GM18498 (cell line): ENCODE data around the gene SCARF2.

Experiments
- ATAC-seq: cut with Tn5 transposase; IDR thresholded peaks from one replicate; pipeline ENCODE4 v1.9.1; 2021; ENCODE audit warnings: mild to moderate bottlenecking, moderate library complexity; ENCODE audit not compliant: unreplicated experiment

SCARF2 gene

GRCh38 chr22:20440637-20441591 lies 3.3 kb upstream of the SCARF2 start:
- ATAC-seq: no peak

GRCh38 chr22:20439928-20440575 lies 2.4 kb upstream of the SCARF2 start:
- ATAC-seq: no peak

GRCh38 chr22:20439556-20439927 lies 1.9 kb upstream of the SCARF2 start:
- ATAC-seq: no peak

- ATAC-seq: no peak
These were observed 1.3 kb upstream of the SCARF2 start for GRCh38 chr22:20438678-20439492.

DNA sequence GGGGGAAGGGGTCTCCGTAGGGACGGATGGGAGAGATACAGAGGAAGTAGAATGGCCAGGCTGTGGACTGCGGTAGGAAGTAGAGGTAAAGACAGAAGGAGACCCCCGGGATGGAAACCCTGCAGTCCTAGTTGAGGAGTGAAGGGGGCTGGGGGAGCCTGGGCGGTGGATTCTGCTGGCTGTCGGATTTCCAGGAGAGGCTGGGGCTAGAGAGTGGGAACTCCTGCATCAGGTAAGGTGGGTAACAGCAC lies 727 bp upstream of the SCARF2 start:
- ATAC-seq: no peak

DNA sequence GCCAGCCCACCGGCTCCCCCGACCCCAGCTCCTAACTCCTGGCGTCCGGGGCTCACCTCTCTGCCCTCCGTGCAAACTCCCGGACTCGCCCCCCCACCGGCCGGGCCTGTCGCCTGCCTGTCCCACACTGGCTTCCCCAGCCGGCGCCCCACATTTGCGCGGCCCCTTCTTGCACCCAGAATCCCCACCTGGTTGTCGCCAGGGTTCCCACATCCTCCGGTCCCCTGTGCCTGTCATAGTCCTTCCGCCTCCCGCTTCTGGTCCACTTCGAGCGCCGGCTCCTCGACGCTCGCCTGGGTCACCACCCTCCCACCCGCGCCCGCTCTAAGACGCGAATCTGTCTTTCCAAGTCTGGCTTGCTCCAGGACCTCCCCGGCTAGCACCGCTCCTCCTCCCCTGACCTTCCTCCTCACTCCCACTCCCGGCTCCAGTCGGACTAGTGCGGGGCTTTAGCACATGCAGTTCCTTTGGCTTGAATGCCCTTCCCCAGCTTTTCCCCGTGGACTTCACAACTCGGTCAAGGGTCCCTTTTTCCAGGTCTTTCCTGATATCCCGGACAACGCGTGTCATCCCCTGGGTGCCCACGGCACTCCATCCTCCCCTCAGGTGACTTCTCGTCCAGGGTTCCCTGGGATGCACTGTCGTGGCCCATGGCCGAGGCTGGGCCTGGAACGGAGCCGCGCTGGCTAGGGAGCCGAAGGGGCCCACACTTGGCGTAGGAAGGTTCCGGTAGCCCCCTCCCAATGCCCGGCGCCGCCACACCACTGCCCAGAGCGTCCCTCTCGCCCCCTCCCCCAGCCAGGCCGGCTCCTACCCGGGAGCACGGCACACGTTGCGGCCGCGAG lies 635 bp downstream of the SCARF2 start:
- ATAC-seq: no peak

- no peak for ATAC-seq
These were observed 1.3 kb downstream of the SCARF2 start for GRCh38 chr22:20436307-20436767.

GRCh38 chr22:20435436-20436306 lies 2.0 kb downstream of the SCARF2 start:
- no peak for ATAC-seq

DNA sequence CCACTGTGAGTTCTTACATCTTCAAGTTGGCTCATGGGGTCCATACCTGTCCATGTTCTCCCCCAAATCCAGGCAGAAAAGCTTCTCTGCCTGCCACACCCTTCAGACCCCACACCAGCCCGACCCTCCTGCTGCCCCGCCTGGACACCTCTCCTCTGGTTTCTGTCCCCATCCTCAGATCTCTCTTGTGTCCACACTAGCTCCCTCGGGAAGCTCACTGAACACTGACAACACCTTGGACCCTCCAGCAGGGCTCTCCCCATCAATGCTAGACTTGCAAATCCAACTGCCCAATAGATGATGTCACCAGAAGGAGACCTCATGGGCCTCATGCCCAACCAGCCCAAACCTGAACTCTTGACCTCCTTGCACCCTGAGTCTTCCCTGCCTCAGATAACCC lies 2.9 kb downstream of the SCARF2 start:
- no peak for ATAC-seq

DNA sequence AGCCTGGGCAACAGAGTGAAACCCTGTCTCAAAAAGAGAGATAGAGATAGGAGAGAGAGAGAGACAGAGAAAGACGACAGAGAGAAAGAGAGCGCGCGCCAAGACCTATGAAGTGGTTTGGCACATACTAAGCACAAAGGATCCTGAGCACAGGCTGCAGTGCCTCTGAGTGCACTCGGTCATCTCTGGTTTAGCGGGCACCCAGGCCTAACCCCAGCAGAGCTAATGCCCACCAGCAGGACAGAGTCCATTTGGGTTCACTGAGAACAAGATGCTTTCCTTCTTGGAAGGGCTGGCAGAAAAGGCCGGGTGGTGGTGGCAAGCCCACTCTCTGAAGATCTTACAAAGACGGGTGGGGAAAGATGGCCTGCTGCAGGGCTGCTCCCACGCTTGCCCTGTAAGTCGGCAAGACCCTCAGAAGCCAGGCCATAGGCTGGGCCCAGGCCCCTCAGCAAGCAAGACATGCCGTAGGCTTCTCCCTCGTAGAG lies 3.3 kb downstream of the SCARF2 start:
- no peak for ATAC-seq

GRCh38 chr22:20433686-20434241 lies 3.9 kb downstream of the SCARF2 start:
- ATAC-seq: no peak

- ATAC-seq: no peak
These were observed 4.4 kb downstream of the SCARF2 start for GRCh38 chr22:20433191-20433590.

GRCh38 chr22:20432244-20432686 lies 5.4 kb downstream of the SCARF2 start:
- ATAC-seq: no peak

DNA sequence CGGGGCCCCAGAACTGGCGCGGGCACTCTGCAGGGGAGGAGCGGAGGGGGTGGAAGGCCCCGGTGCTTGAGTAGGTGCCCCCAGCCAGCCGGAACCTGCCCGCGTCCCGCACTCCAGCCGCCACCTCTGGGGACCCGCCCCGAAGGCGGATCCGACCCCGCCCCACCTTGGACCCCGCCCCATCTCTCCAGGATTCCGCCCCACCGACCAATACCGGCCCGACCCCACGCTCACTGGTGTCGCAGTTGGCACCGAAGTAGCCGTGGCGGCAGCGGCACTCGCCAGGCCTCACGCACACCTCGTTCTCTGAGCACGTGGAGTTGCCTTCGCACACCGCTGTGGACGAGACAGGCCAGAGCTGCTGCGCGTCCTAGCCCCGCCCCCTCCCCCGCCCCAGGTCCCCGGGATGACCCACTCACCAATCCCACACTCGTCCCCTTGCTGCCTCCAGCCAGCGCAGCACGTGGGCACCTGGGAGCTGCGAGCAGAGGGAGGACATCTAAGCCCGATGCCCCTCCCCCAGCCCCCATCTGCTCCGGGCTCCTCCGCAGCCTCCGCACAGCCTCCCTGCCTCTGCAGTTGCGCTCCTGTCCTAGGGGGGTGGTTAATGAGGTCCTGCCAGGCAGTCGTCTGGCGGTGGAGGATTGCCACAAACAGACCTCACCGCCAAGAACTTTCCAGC lies 6.0 kb downstream of the SCARF2 start:
- ATAC-seq: no peak

- no peak for ATAC-seq
These were observed 6.7 kb downstream of the SCARF2 start for GRCh38 chr22:20430720-20431510.

DNA sequence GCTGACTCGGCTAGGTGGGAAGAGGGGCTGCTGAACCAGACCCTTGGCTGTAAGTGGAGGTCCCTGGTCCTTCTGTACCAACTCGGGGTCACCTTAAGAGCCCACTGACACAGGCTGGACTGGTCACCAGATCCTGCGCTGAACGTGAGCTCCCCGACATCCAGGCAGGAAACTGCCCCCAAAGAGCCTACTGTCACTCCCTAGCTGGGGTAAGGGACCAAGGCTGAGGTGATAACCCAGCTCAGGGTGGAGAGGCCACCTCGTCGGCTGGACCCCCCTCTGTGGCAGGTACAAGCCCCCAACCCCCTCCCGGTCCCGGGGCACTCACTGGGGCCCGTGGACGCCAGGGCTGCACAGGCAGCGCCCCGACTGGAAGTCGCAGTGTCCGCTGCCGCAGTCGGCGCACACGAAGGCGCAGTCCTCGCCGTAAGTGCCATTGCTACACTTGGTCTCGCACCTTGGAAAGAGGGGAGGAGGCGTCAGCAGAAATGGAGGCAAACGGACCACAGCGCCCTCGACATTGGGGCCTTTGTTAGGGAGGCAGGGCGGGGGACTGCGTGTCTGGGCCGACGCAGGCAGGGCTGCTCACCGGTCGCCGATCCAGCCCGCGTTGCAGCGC lies 7.4 kb downstream of the SCARF2 start:
- no peak for ATAC-seq
